ENCODE results near the gene OAF.

OAF gene

DNA sequence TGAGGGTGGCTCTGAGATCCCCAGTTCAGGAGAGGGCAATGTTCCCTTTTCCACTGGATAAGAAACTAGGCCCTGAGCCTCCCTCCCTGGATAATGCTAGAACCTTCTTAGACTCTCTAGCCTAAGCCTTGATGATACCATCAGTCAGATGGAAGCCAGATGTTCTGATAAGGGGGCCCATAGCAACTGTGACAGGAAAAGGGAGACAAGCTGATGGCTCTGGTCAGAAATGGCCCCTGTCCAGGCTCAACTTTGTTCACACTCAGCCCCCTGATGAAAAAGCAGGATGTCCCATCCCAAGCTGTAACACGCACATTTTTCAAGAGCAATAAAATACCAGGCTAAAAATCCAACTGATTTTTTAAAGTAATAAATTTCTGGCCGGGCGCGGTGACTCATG, 7.2 kb upstream of the OAF start:
- Histone ChIP-seq H3F3A (ENCODE audit: control insufficient read depth, insufficient read depth) (no peaks in the 10 kb centered on the region), H3K9me3 (ENCODE audit: control insufficient read depth, insufficient read depth, low read length) (no peaks in the 10 kb centered on the region), H3K4me1 (ENCODE audit: control insufficient read depth, low read length) (no peaks in the 10 kb centered on the region), H3K27me3 (ENCODE audit: control insufficient read depth, low read length) (peaks cover 4% of the 10 kb centered on the region; the same call in 1 of the 2 replicates), H3K9me2 (replicated peaks; ENCODE audit: control insufficient read depth, low read length) (no peaks in the 10 kb centered on the region), H4K20me1 (ENCODE audit: control insufficient read depth, insufficient read depth, low read depth, low read length) (no peaks in the 10 kb centered on the region), H3K79me2 (ENCODE audit: control insufficient read depth, low read length) (no peaks in the 10 kb centered on the region), H3K36me3 (ENCODE audit: control insufficient read depth, low read length) (no peaks in the 10 kb centered on the region), H3K4me2 (ENCODE audit: low read length) (no peak overlapping the region), H3K4me3 (ENCODE audit: low read length) (no peak overlapping the region), H3K27ac (ENCODE audit: low read depth, low read length) (no peak overlapping the region)
- TF ChIP-seq, protein P1, sequence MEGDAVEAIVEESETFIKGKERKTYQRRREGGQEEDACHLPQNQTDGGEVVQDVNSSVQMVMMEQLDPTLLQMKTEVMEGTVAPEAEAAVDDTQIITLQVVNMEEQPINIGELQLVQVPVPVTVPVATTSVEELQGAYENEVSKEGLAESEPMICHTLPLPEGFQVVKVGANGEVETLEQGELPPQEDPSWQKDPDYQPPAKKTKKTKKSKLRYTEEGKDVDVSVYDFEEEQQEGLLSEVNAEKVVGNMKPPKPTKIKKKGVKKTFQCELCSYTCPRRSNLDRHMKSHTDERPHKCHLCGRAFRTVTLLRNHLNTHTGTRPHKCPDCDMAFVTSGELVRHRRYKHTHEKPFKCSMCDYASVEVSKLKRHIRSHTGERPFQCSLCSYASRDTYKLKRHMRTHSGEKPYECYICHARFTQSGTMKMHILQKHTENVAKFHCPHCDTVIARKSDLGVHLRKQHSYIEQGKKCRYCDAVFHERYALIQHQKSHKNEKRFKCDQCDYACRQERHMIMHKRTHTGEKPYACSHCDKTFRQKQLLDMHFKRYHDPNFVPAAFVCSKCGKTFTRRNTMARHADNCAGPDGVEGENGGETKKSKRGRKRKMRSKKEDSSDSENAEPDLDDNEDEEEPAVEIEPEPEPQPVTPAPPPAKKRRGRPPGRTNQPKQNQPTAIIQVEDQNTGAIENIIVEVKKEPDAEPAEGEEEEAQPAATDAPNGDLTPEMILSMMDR (IDR thresholded peaks at IDR 0.05; ENCODE audit: low read depth, low read length, poor library complexity, severe bottlenecking), result no peak
- no peak for TF ChIP-seq EZH2phosphoT487 (IDR thresholded peaks at IDR 0.05; ENCODE audit: borderline replicate concordance, low read length)

DNA sequence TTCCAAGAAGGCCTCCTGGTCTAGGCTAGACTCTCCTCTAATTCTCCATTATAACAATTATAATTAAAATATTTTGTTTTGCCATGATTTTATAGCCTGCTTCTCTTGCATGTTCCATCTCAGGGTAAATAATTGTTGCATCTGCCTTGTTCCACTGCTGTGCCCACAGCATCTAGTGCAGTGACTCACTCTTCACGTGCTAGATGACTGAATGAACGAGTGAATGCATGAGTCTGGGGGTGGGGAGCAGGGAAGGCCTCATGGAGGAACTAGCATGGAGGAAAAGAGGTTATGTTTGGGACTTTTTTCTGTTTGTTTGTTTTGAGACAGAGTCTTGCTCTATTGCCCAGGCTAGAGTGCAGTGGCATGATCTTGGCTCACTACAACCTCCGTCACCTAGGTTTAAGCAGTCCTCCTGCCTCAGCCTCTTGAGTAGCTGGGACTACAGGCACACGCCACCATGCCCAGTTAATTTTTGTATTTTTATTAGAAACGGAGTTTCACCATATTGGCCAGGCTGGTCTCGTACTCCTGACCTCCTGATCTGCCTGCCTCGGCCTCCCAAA, 5.2 kb upstream of the OAF start:
- Histone ChIP-seq H3K79me2 (ENCODE audit: control insufficient read depth, low read length) (no peaks in the 10 kb centered on the region), H3K9me2 (replicated peaks; ENCODE audit: control insufficient read depth, low read length) (no peaks in the 10 kb centered on the region), H3K4me2 (ENCODE audit: low read length) (no peak overlapping the region), H4K20me1 (ENCODE audit: control insufficient read depth, insufficient read depth, low read depth, low read length) (no peaks in the 10 kb centered on the region), H3K27ac (ENCODE audit: low read depth, low read length) (no peak overlapping the region), H3K4me3 (ENCODE audit: low read length) (no peak overlapping the region), H3K27me3 (ENCODE audit: control insufficient read depth, low read length) (peaks cover 15% of the 10 kb centered on the region), H3K9me3 (ENCODE audit: control insufficient read depth, insufficient read depth, low read length) (no peaks in the 10 kb centered on the region), H3K4me1 (ENCODE audit: control insufficient read depth, low read length) (peaks cover 6% of the 10 kb centered on the region), H3K36me3 (ENCODE audit: control insufficient read depth, low read length) (no peaks in the 10 kb centered on the region), H3F3A (ENCODE audit: control insufficient read depth, insufficient read depth) (no peaks in the 10 kb centered on the region)
- TF ChIP-seq, protein P1 (IDR thresholded peaks at IDR 0.05; ENCODE audit: low read depth, low read length, poor library complexity, severe bottlenecking), result no peak
- no peak for TF ChIP-seq EZH2phosphoT487 (IDR thresholded peaks at IDR 0.05; ENCODE audit: borderline replicate concordance, low read length)

DNA sequence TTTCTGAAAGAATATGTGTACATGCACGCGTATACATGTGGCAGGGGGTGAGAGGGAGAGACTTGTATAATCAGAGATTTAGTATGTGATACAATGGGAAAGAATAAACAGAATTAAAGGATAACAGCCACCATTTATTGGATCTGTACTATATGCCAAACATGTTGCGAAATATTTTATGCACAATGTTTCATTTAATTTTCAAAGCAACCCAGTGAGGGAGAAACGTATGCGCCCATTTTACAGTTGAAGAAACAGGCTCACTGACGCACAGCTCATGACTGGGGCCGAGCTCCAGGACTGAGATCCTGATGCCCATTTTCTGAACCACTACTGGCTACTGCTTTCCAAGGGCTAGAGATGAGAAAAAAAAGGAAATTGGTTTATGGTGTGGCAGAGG, 3.3 kb upstream of the OAF start:
- Histone ChIP-seq H3K4me2 (ENCODE audit: low read length) (no peak overlapping the region), H3K79me2 (ENCODE audit: control insufficient read depth, low read length) (no peaks in the 10 kb centered on the region), H3K9me2 (replicated peaks; ENCODE audit: control insufficient read depth, low read length) (no peaks in the 10 kb centered on the region), H3K27me3 (ENCODE audit: control insufficient read depth, low read length) (peaks cover 26% of the 10 kb centered on the region), H3K9me3 (ENCODE audit: control insufficient read depth, insufficient read depth, low read length) (no peaks in the 10 kb centered on the region), H3K4me1 (ENCODE audit: control insufficient read depth, low read length) (peaks cover 12% of the 10 kb centered on the region), H3K4me3 (ENCODE audit: low read length) (no peak overlapping the region), H3K36me3 (ENCODE audit: control insufficient read depth, low read length) (no peaks in the 10 kb centered on the region), H4K20me1 (ENCODE audit: control insufficient read depth, insufficient read depth, low read depth, low read length) (no peaks in the 10 kb centered on the region), H3F3A (ENCODE audit: control insufficient read depth, insufficient read depth) (no peaks in the 10 kb centered on the region), H3K27ac (ENCODE audit: low read depth, low read length) (no peak overlapping the region)
- no peak for TF ChIP-seq EZH2phosphoT487 (IDR thresholded peaks at IDR 0.05; ENCODE audit: borderline replicate concordance, low read length)
- TF ChIP-seq, protein P1 (IDR thresholded peaks at IDR 0.05; ENCODE audit: low read depth, low read length, poor library complexity, severe bottlenecking), result no peak

All from DOHH2 (cell line).